H1 (cell line): ENCODE measurements around the gene CBR4. TPM values are rescaled to one million over a fixed set of nuclear protein-coding genes. Genes with fewer than 3 reads are reported as not detected.

Experiments
- CTCF ChIA-PET: fragments of 300-600 bp; sonication (Branson Sonifier 250); formaldehyde crosslinking; loops from one replicate; lab custom pipeline; 2021; ENCODE audit not compliant: partially characterized antibody; lab: Charles Lee
- POLR2A ChIA-PET: fragments of 300-600 bp; sonication (Branson Sonifier 250); formaldehyde crosslinking; loops from one replicate; lab custom pipeline; 2021; ENCODE audit warnings: inconsistent platforms; ENCODE audit not compliant: partially characterized antibody; lab: Charles Lee
- DNase-seq, 2 experiments: peaks; one replicate each; pipeline versions ENCODE4 v3.0.0 to v3.0.0-alpha.2; 2010 to 2022; ENCODE audit warnings: low spot score in 2 of 2, low read depth in 1 of 2, mixed read lengths in 1 of 2
- FAIRE-seq: peaks from 2 replicates; lab custom pipeline; 2011; peaks lifted over from hg19 to GRCh38; lab: Jason Lieb, UNC
- H2AFZ ChIP-seq: 2 replicates; pipeline ENCODE4 v1.8.1; 2012; ENCODE audit warnings: low read length, inconsistent platforms
- H2AK5ac ChIP-seq: 2 replicates; pipeline ENCODE4 v1.6.1; 2013; ENCODE audit warnings: low read depth, low read length
- H2BK120ac ChIP-seq: replicated peaks from 2 replicates; pipeline ENCODE3; 2013; ENCODE audit warnings: low read depth, low read length, inconsistent platforms
- H2BK12ac ChIP-seq: 2 replicates; pipeline ENCODE4 v1.6.1; 2013; ENCODE audit warnings: low read depth, low read length
- H2BK15ac ChIP-seq: 2 replicates; pipeline ENCODE4 v1.6.1; 2013; ENCODE audit warnings: low read length
- H2BK20ac ChIP-seq: 2 replicates; pipeline ENCODE4 v1.6.1; 2013; ENCODE audit warnings: low read length
- H2BK5ac ChIP-seq: 2 replicates; pipeline ENCODE4 v1.6.1; 2013; ENCODE audit warnings: low read depth, low read length
- H3K14ac ChIP-seq: 2 replicates; pipeline ENCODE4 v1.6.1; 2013; ENCODE audit warnings: inconsistent platforms; ENCODE audit not compliant: insufficient read length
- H3K18ac ChIP-seq: 2 replicates; pipeline ENCODE4 v1.6.1; 2013; ENCODE audit warnings: low read length; ENCODE audit errors: extremely low read depth
- H3K23ac ChIP-seq: 2 replicates; pipeline ENCODE4 v1.6.1; 2013; ENCODE audit warnings: inconsistent platforms; ENCODE audit not compliant: insufficient read length
- H3K23me2 ChIP-seq: 2 replicates; pipeline ENCODE4 v1.6.1; 2013; ENCODE audit warnings: low read depth, low read length
- H3K27ac ChIP-seq: 2 replicates; pipeline ENCODE4 v1.6.1; 2011; ENCODE audit warnings: low read depth, low read length, inconsistent platforms
- H3K27me3 ChIP-seq, 4 experiments: replicated peaks in 1 of 4; 1 replicate in 1 of 4; 2 replicates in 3 of 4; pipeline versions ENCODE4 v1.6.1 to v1.8.1; 2011 to 2013; ENCODE audit warnings: low read length in 3 of 4, mild to moderate bottlenecking in 3 of 4, inconsistent platforms in 2 of 4, mixed read lengths in 2 of 4, moderate library complexity in 1 of 4; ENCODE audit not compliant: control insufficient read depth in 3 of 4, insufficient read depth in 3 of 4; ENCODE audit errors: extremely low read depth in 1 of 4
- H3K36me3 ChIP-seq, 4 experiments: 2 replicates each; pipeline versions ENCODE4 v1.6.1 to v1.8.1; 2011 to 2013; ENCODE audit warnings: mild to moderate bottlenecking in 4 of 4, low read length in 3 of 4, moderate library complexity in 2 of 4, control low read depth in 1 of 4, inconsistent platforms in 1 of 4; ENCODE audit not compliant: insufficient read depth in 4 of 4, control insufficient read depth in 2 of 4
- H3K4ac ChIP-seq: replicated peaks from 2 replicates; pipeline ENCODE3; 2013; ENCODE audit warnings: low read length, low read depth, mixed read lengths, inconsistent platforms; ENCODE audit not compliant: insufficient read length
- H3K4me1 ChIP-seq, 4 experiments: replicated peaks in 1 of 4; 1 replicate in 1 of 4; 2 replicates in 3 of 4; pipeline versions ENCODE4 v1.6.1 to v1.8.1; 2011 to 2013; ENCODE audit warnings: low read length in 3 of 4, inconsistent platforms in 2 of 4, mixed read lengths in 1 of 4; ENCODE audit not compliant: insufficient read depth in 4 of 4, control insufficient read depth in 3 of 4
- H3K4me2 ChIP-seq, 2 experiments: 2 replicates each; pipeline versions ENCODE4 v1.6.1 to v1.8.1; 2011 to 2013; ENCODE audit warnings: low read depth in 2 of 2, low read length in 2 of 2, control low read depth in 1 of 2, inconsistent platforms in 1 of 2, mild to moderate bottlenecking in 1 of 2; ENCODE audit not compliant: insufficient read depth in 1 of 2
- H3K4me3 ChIP-seq, 4 experiments: fragments of 200-600, 300-600 bp in 1 of 4; sonication (generic), shearing (Covaris generic), sonication (Bioruptor Twin) in 1 of 4; 2 replicates each; pipeline versions ENCODE4 v1.5.1 to v1.8.1; 2011 to 2016; ENCODE audit warnings: low read length in 4 of 4, low read depth in 3 of 4, control low read depth in 2 of 4, inconsistent platforms in 2 of 4, mild to moderate bottlenecking in 2 of 4, mixed read lengths in 1 of 4, moderate library complexity in 1 of 4; ENCODE audit not compliant: insufficient read depth in 2 of 4; ENCODE audit errors: extremely low read depth in 1 of 4
- H3K56ac ChIP-seq: replicated peaks from 2 replicates; pipeline ENCODE3; 2013; ENCODE audit warnings: low read depth, mild to moderate bottlenecking, mixed read lengths, low read length, inconsistent platforms; ENCODE audit not compliant: insufficient read length
- H3K79me1 ChIP-seq: 2 replicates; pipeline ENCODE4 v1.6.1; 2013; ENCODE audit warnings: low read depth, low read length, control low read depth
- H3K79me2 ChIP-seq, 2 experiments: 2 replicates each; pipeline versions ENCODE4 v1.6.1 to v1.8.1; 2012 to 2013; ENCODE audit warnings: low read length in 2 of 2, mild to moderate bottlenecking in 2 of 2, inconsistent platforms in 1 of 2; ENCODE audit not compliant: insufficient read depth in 2 of 2, control insufficient read depth in 1 of 2
- H3K9ac ChIP-seq, 4 experiments: replicated peaks in 1 of 4; 1 replicate in 1 of 4; 2 replicates in 3 of 4; pipeline versions ENCODE4 v1.6.1 to v1.8.1; 2011 to 2013; ENCODE audit warnings: low read depth in 3 of 4, low read length in 3 of 4, control low read depth in 2 of 4, mild to moderate bottlenecking in 2 of 4, moderate library complexity in 2 of 4, inconsistent platforms in 1 of 4; ENCODE audit errors: extremely low read depth in 1 of 4
- H3K9me3 ChIP-seq, 2 experiments: 2 replicates each; pipeline versions ENCODE4 v1.6.1 to v1.8.1; 2012 to 2013; ENCODE audit warnings: mild to moderate bottlenecking in 2 of 2, moderate library complexity in 2 of 2, control low read depth in 1 of 2, inconsistent platforms in 1 of 2, low read depth in 1 of 2, low read length in 1 of 2, mixed read lengths in 1 of 2; ENCODE audit not compliant: insufficient read depth in 2 of 2
- H4K20me1 ChIP-seq, 2 experiments: replicated peaks in 1 of 2; 2 replicates each; pipeline versions ENCODE3 to v1.8.1; 2011 to 2013; ENCODE audit warnings: inconsistent platforms in 2 of 2, low read length in 2 of 2, mild to moderate bottlenecking in 1 of 2; ENCODE audit not compliant: insufficient read depth in 2 of 2, control insufficient read depth in 1 of 2
- H4K5ac ChIP-seq: 2 replicates; pipeline ENCODE4 v1.6.1; 2013; ENCODE audit warnings: low read length, low read depth, mixed read lengths, inconsistent platforms; ENCODE audit not compliant: insufficient read length
- H4K8ac ChIP-seq: 2 replicates; pipeline ENCODE4 v1.8.0; 2013; ENCODE audit warnings: mild to moderate bottlenecking, moderate library complexity, low read length, inconsistent platforms; ENCODE audit not compliant: insufficient read depth; ENCODE audit errors: extremely low read depth
- H4K91ac ChIP-seq: replicated peaks from 2 replicates; pipeline ENCODE3; 2013; ENCODE audit warnings: low read length, mixed read lengths, inconsistent platforms; ENCODE audit not compliant: insufficient read length
- CREB1 ChIP-seq: IDR thresholded peaks from 2 replicates; pipeline ENCODE4 v1.6.1; 2012; ENCODE audit warnings: inconsistent platforms
- FOSL1 ChIP-seq: IDR thresholded peaks from 2 replicates; pipeline ENCODE4 v1.6.1; 2011; ENCODE audit warnings: mild to moderate bottlenecking, low read depth, low read length, moderate library complexity; ENCODE audit not compliant: insufficient read depth
- GTF2F1 ChIP-seq: IDR thresholded peaks from 2 replicates; pipeline ENCODE4 v1.6.1; 2012; ENCODE audit warnings: low read depth, low read length, improper control_type of control experiment, borderline replicate concordance
- KDM1A ChIP-seq: fragments of 200-600, 300-600 bp; sonication (generic); IDR thresholded peaks from 2 replicates; pipeline ENCODE4 v1.7.1; 2016; ENCODE audit warnings: mild to moderate bottlenecking, low read length, borderline replicate concordance
- KDM4A ChIP-seq: IDR thresholded peaks from one replicate; pipeline ENCODE4 v1.7.1; 2012; ENCODE audit warnings: low read depth, mild to moderate bottlenecking, moderate library complexity, low read length, inconsistent platforms; ENCODE audit not compliant: severe bottlenecking
- NRF1 ChIP-seq: IDR thresholded peaks from 2 replicates; pipeline ENCODE4 v1.6.1; 2011; ENCODE audit warnings: mild to moderate bottlenecking, low read depth, low read length, improper control_type of control experiment
- POU5F1 ChIP-seq: IDR thresholded peaks from 2 replicates; pipeline ENCODE4 v1.6.1; 2011; ENCODE audit warnings: low read depth, mild to moderate bottlenecking, low read length, moderate library complexity
- TCF12 ChIP-seq: IDR thresholded peaks from 2 replicates; pipeline ENCODE4 v1.6.1; 2011; ENCODE audit warnings: low read depth, mild to moderate bottlenecking, low read length
- WGBS, 2 experiments: shearing (Covaris generic) in 1 of 2; methylation state at CpG; one replicate each; pipeline versions ENCODE4 v1.1.6 to v1.1.7; 2013 to 2015; ENCODE audit warnings: low lambda C conversion rate in 2 of 2, mixed read lengths in 2 of 2, inconsistent platforms in 1 of 2, low coverage in 1 of 2, missing lambda C conversion rate in 1 of 2; ENCODE audit not compliant: insufficient replicate concordance in 2 of 2, insufficient coverage in 1 of 2, insufficient read length in 1 of 2; ENCODE audit errors: extremely low coverage in 1 of 2, missing lambda C conversion rate in 1 of 2; 5-methylcytosine and 5-hydroxymethylcytosine counted together
- polyA plus RNA-seq, 7 experiments: library from polyadenylated mRNA; depleted of rRNA in 3 of 7; stranded (reverse) in 5 of 7; unstranded in 2 of 7; fragments of >200 nt in 5 of 7; fragments of 200-250 nt in 2 of 7; gene quantifications; 1 replicate in 5 of 7; 2 replicates in 1 of 7; 4 replicates in 1 of 7; pipeline versions ENCODE4 v1.2.1 to v1.2.3, GENCODE V29; 2011 to 2013; ENCODE audit warnings: missing spikeins in 2 of 7, mixed read lengths in 2 of 7
- total RNA-seq: library from RNA; stranded (reverse); fragmentation: NEBNext Ultra II Directional; extraction: Animal tissue kit (Norgen Biotek cat#: 25700); gene quantifications from 2 replicates; pipeline ENCODE4 v1.2.1, GENCODE V29; 2021

CBR4 gene
- total and polyA plus RNA-seq, 2 of the 8 experiments (the other 6 are each of a cell fraction or from before 2014, with no cell fraction given), result 8.6 to 29.5 TPM

DNA sequence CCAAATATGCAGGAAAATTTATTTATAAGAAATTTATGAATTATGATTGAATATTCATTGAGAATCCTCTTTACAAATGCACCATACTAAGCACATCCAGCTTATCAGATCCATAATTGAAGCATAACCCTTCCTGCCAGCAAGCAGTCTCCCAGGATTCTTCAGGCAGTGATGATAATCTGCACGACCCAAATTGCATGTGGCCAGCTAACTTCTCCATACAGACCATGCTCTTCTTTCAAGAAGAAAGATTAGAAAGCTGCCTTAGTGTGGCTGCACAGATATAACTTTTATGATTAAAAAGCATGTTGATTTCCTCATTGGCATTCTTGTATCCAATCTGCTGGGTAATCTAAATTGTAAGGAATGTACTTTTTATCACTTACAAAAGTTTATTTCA, 3.3 kb upstream of the CBR4 start:
- H2AK5ac ChIP-seq, result no peak overlapping the region
- no peak overlapping the region for H3K4me2 ChIP-seq
- H4K5ac ChIP-seq, result no peak overlapping the region
- H4K91ac ChIP-seq, result no peak overlapping the region
- no peak overlapping the region for H2BK12ac ChIP-seq
- no peak overlapping the region for H3K23ac ChIP-seq
- H4K20me1 ChIP-seq, result no peaks in the 10 kb centered on the region
- POLR2A ChIA-PET, result no interaction called here
- H3K9me3 ChIP-seq, result no peaks in the 10 kb centered on the region
- H2BK15ac ChIP-seq, result no peak overlapping the region
- H4K8ac ChIP-seq, result no peak overlapping the region
- H3K27ac ChIP-seq, result no peak overlapping the region
- H3K23me2 ChIP-seq, result peaks cover 11% of the 10 kb centered on the region; the same call in 1 of the 2 replicates
- no peak overlapping the region for H3K56ac ChIP-seq
- no peak overlapping the region for H3K18ac ChIP-seq
- no peaks in the 10 kb centered on the region for H3K36me3 ChIP-seq
- H3K9ac ChIP-seq, result no peak overlapping the region
- no peak for DNase-seq
- 76% methylated on average over 1 of the region's 1 CpG; no CpG with 5 or more reads in 1 of the 2 experiments for WGBS, 2 experiments
- FAIRE-seq, result no peak
- no peak overlapping the region for H2BK20ac ChIP-seq
- H3K4me3 ChIP-seq, result no peak overlapping the region
- peaks cover 0 to 13% of the 10 kb centered on the region in 2 experiments; a peak in 2 of 4 replicates for H3K79me2 ChIP-seq
- no peak overlapping the region for H3K14ac ChIP-seq
- H2AFZ ChIP-seq, result no peak overlapping the region
- peaks cover 0 to 6% (median 3%) of the 10 kb centered on the region in 4 experiments; a peak in 2 of 7 replicates for H3K4me1 ChIP-seq
- TF ChIP-seq POU5F1 (no peak), CREB1 (no peak), FOSL1 (no peak), KDM1A (no peak), KDM4A (no peak), GTF2F1 (no peak), TCF12 (no peak), NRF1 (no peak)
- peaks cover 2% of the 10 kb centered on the region; the same call in 1 of the 2 replicates for H3K79me1 ChIP-seq
- no peak overlapping the region for H2BK5ac ChIP-seq
- CTCF ChIA-PET, result interaction anchor here (0.7 to 1.2 kb wide), 2 partner anchors 12 to 13 kb away, joined by 3 to 4 read pairs; no protein-coding TSS in a partner anchor
- no peak overlapping the region for H2BK120ac ChIP-seq
- no peaks in the 10 kb centered on the region for H3K27me3 ChIP-seq
- no peak overlapping the region for H3K4ac ChIP-seq
